Caco-2 (cell line): ENCODE results near the gene ARHGAP45. TPM values are rescaled to one million over a fixed set of nuclear protein-coding genes. Genes with fewer than 3 reads are reported as not detected.

Experiments used
- BruUV-seq: library from RNA; stranded (reverse); fragments of 400-500 nt; replicated peaks from 2 replicates; lab custom pipeline; 2021; lab: Mats Ljungman, UMichigan
- CTCF ChIA-PET: fragments of 300-600 bp; sonication (Branson Sonifier 250); formaldehyde crosslinking; loops from one replicate; lab custom pipeline; 2022; ENCODE audit warnings: antibody characterized with exemption; lab: Charles Lee
- POLR2A ChIA-PET: fragments of 300-600 bp; sonication (Branson Sonifier 250); formaldehyde crosslinking; loops from one replicate; lab custom pipeline; 2022; ENCODE audit warnings: antibody characterized with exemption; lab: Charles Lee
- DNase-seq, 2 experiments: peaks; one replicate each; pipeline versions ENCODE4 v3.0.0 to v3.0.0-alpha.2; 2020 to 2022
- H3K27me3 ChIP-seq: replicated peaks from 2 replicates; pipeline ENCODE4 v1.6.0; 2011; ENCODE audit warnings: low read length; ENCODE audit not compliant: control insufficient read depth, insufficient read depth
- H3K36me3 ChIP-seq: 2 replicates; pipeline ENCODE4 v1.5.1; 2011; ENCODE audit warnings: low read length; ENCODE audit not compliant: control insufficient read depth, insufficient read depth
- H3K4me1 ChIP-seq: fragments of 250-450 bp; sonication (Bioruptor Pico); 2 replicates; pipeline ENCODE4 v1.5.1; 2020; ENCODE audit warnings: mild to moderate bottlenecking
- H3K4me3 ChIP-seq: 2 replicates; pipeline ENCODE4 v1.5.1; 2011; ENCODE audit warnings: low read depth, mild to moderate bottlenecking, control low read depth, low read length
- H3K9me3 ChIP-seq: fragments of 250-450 bp; sonication (Bioruptor Pico); 2 replicates; pipeline ENCODE4 v1.5.1; 2020; ENCODE audit warnings: mild to moderate bottlenecking, moderate library complexity
- H3K27ac Mint-ChIP-seq: one replicate; pipeline ENCODE4 v1.8.0; 2022; ENCODE audit warnings: mixed read lengths; ENCODE audit not compliant: unreplicated experiment
- H3K27me3 Mint-ChIP-seq: one replicate; pipeline ENCODE4 v1.8.0; 2022; ENCODE audit warnings: mixed read lengths; ENCODE audit not compliant: insufficient read depth, unreplicated experiment
- H3K36me3 Mint-ChIP-seq: one replicate; pipeline ENCODE4 v1.8.0; 2022; ENCODE audit warnings: mild to moderate bottlenecking, mixed read lengths; ENCODE audit not compliant: insufficient read depth, unreplicated experiment
- H3K4me1 Mint-ChIP-seq: one replicate; pipeline ENCODE4 v1.8.0; 2022; ENCODE audit warnings: low read depth, mixed read lengths; ENCODE audit not compliant: unreplicated experiment
- H3K4me3 Mint-ChIP-seq: one replicate; pipeline ENCODE4 v1.8.0; 2022; ENCODE audit warnings: mild to moderate bottlenecking, moderate library complexity, mixed read lengths; ENCODE audit not compliant: unreplicated experiment
- H3K9me3 Mint-ChIP-seq: one replicate; pipeline ENCODE4 v1.8.0; 2022; ENCODE audit warnings: mixed read lengths; ENCODE audit not compliant: unreplicated experiment
- intact Hi-C: fragments of 100-400 bp; cut with micrococcal nuclease; formaldehyde crosslinking; loops from one replicate; pipeline ENCODE4 v1.10.0; 2022; ENCODE audit not compliant: unreplicated experiment
- total RNA-seq: library from RNA; stranded (reverse); gene quantifications from 2 replicates; pipeline ENCODE4 v1.2.3, GENCODE V29; 2022
- TF ChIP-seq, protein P1 (sequence below), 2 experiments: fragments of 200-600 bp in 1 of 2; IDR thresholded peaks; 1 replicate in 1 of 2; 2 replicates in 1 of 2; pipeline versions ENCODE4 v1.5.1 to v1.8.0; 2011 to 2022; ENCODE audit warnings: antibody characterized with exemption in 1 of 2, control low read depth in 1 of 2, inconsistent platforms in 1 of 2, low read depth in 1 of 2, low read length in 1 of 2, mild to moderate bottlenecking in 1 of 2, moderate library complexity in 1 of 2; ENCODE audit not compliant: insufficient read depth in 1 of 2, severe bottlenecking in 1 of 2, unreplicated experiment in 1 of 2

The ARHGAP45 gene
- total RNA-seq, 1 experiment from 2014 or later = 38.6 TPM

- Histone ChIP-seq H3K36me3 (peaks cover 1% of the 10 kb centered on the region), H3K4me1 (peaks cover 5% of the 10 kb centered on the region; the same call in 1 of the 2 replicates), H3K27me3 (no peaks in the 10 kb centered on the region), H3K9me3 (no peaks in the 10 kb centered on the region), H3K4me3 (no peak overlapping the region)
- ChIA-PET CTCF (interaction anchor here (0.6 kb wide), 1 partner anchor 150 kb away, joined by 4 read pairs; no protein-coding TSS in a partner anchor), POLR2A (no interaction called here)
- TF ChIP-seq, protein P1, sequence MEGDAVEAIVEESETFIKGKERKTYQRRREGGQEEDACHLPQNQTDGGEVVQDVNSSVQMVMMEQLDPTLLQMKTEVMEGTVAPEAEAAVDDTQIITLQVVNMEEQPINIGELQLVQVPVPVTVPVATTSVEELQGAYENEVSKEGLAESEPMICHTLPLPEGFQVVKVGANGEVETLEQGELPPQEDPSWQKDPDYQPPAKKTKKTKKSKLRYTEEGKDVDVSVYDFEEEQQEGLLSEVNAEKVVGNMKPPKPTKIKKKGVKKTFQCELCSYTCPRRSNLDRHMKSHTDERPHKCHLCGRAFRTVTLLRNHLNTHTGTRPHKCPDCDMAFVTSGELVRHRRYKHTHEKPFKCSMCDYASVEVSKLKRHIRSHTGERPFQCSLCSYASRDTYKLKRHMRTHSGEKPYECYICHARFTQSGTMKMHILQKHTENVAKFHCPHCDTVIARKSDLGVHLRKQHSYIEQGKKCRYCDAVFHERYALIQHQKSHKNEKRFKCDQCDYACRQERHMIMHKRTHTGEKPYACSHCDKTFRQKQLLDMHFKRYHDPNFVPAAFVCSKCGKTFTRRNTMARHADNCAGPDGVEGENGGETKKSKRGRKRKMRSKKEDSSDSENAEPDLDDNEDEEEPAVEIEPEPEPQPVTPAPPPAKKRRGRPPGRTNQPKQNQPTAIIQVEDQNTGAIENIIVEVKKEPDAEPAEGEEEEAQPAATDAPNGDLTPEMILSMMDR (IDR thresholded peaks at IDR 0.05; ENCODE audit: insufficient read depth in 1 of 2, low read depth in 1 of 2, low read length in 1 of 2, severe bottlenecking in 1 of 2, unreplicated experiment in 1 of 2) = no peak
- H3K4me1 Mint-ChIP-seq = no peaks in the 10 kb centered on the region
- no TSS peak for BruUV-seq
- no peaks in the 10 kb centered on the region for H3K27me3 Mint-ChIP-seq
- no peak overlapping the region for H3K27ac Mint-ChIP-seq
- DNase-seq = no peak
- H3K4me3 Mint-ChIP-seq = no peak overlapping the region
- intact Hi-C loops = loop anchor here (5.0 kb wide), 1 partner anchor 81 kb away; no protein-coding TSS in a partner anchor
- no peaks in the 10 kb centered on the region for H3K9me3 Mint-ChIP-seq
- H3K36me3 Mint-ChIP-seq = peaks cover 54% of the 10 kb centered on the region
Observed at GRCh38 chr19:1111641-1112267, 44.8 kb downstream of the ARHGAP45 start.

DNA sequence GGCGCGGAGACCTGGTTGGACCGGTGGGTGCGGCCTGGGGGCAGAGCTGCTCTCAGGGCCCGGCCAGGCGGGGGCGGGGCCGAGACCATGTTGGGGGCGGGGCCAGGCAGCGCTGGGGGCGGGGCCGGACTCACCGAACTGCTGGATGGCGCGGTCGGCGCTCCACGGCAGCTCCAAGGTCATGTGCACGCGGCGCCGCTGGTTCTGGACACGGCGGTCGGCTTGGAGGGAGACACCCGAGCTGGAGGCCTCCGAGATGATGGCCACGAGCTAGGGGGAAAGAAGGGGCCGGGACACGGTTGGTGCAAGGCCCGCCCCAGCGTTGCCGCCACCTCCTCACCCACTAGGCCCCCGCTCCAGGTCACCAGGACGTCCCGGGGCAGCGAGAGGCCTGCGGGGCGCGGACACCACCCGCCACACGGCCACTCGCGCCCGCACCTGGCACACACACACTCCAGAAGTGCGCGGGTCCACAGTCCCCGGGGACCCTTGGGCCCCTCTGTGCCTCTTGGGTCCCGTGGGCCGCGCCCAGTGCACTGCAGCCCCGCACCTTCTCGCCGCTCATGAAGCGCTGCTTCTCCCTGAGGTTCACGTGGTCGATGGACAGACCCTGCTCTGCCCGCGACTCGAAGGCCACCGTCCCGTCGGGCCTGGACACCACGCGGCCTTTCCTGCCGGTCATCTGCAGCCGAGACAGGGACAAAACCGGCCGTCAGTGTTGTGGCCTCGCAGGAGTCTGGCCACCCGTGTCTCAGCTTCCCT is 45.5 kb downstream of the ARHGAP45 start:
- CTCF ChIA-PET = interaction anchor here (0.6 kb wide), 1 partner anchor 150 kb away, joined by 4 read pairs; no protein-coding TSS in a partner anchor
- Mint-ChIP-seq H3K4me3 (no peak overlapping the region), H3K9me3 (no peaks in the 10 kb centered on the region), H3K4me1 (no peaks in the 10 kb centered on the region), H3K27me3 (no peaks in the 10 kb centered on the region), H3K27ac (no peak overlapping the region), H3K36me3 (peaks cover 51% of the 10 kb centered on the region)
- intact Hi-C loops = loop anchor here (5.0 kb wide), 1 partner anchor 80 kb away; no protein-coding TSS in a partner anchor
- Histone ChIP-seq H3K27me3 (no peaks in the 10 kb centered on the region), H3K4me1 (peaks cover 5% of the 10 kb centered on the region; the same call in 1 of the 2 replicates), H3K36me3 (peaks cover 2% of the 10 kb centered on the region), H3K9me3 (no peaks in the 10 kb centered on the region), H3K4me3 (no peak overlapping the region)
- DNase-seq = no peak
- POLR2A ChIA-PET = interaction anchor here (1.1 kb wide), 1 partner anchor 8 kb away, joined by 3 read pairs; no protein-coding TSS in a partner anchor
- TF ChIP-seq, protein P1 (IDR thresholded peaks at IDR 0.05; ENCODE audit: insufficient read depth in 1 of 2, low read depth in 1 of 2, low read length in 1 of 2, severe bottlenecking in 1 of 2, unreplicated experiment in 1 of 2) = no peak
- BruUV-seq = no TSS peak
